Gastroesophageal sphincter (tissue), 4 donors: ENCODE results near the gene ATP2A3. TPM values are rescaled to one million over a fixed set of nuclear protein-coding genes. Genes with fewer than 3 reads are reported as not detected.

Source experiments
- ATAC-seq: fragments of 150-250 bp; one replicate; pipeline ENCODE4 v1.9.1; 2016; ENCODE audit warnings: mild to moderate bottlenecking, moderate library complexity
- H3K27ac ChIP-seq, 4 donors: fragments of 200-600 bp; sonication (generic) in 3 of 4; 1 replicate in 3 of 4; 2 replicates in 1 of 4; pipeline ENCODE4 v1.5.1; 2016 to 2019
- H3K27me3 ChIP-seq: fragments of 200-600 bp; sonication (generic); one replicate; pipeline ENCODE4 v1.5.1; 2019
- H3K36me3 ChIP-seq, 2 donors: fragments of 200-600 bp; sonication (generic); one replicate each; pipeline ENCODE4 v1.5.1; 2019; ENCODE audit warnings: control low read depth in 1 of 2
- H3K4me1 ChIP-seq, 3 donors: fragments of 200-600 bp; sonication (generic); 1 replicate in 2 of 3; 2 replicates in 1 of 3; pipeline ENCODE4 v1.5.1; 2016 to 2019; ENCODE audit warnings: control low read depth in 2 of 3
- H3K4me3 ChIP-seq, 2 donors: fragments of 200-600 bp; sonication (generic); one replicate each; pipeline ENCODE4 v1.5.1; 2019; ENCODE audit warnings: mild to moderate bottlenecking in 1 of 2, moderate library complexity in 1 of 2
- H3K9me3 ChIP-seq, 3 donors: fragments of 200-600 bp; sonication (generic); one replicate each; pipeline ENCODE4 v1.5.1; 2017 to 2019; ENCODE audit warnings: control low read depth in 2 of 3
- EP300 ChIP-seq: sonication (generic); formaldehyde crosslinking; IDR thresholded peaks from one replicate; pipeline ENCODE4 v1.6.1; 2017; ENCODE audit warnings: antibody characterized with exemption, mild to moderate bottlenecking
- POLR2A ChIP-seq, 2 donors: fragments of 450-650 bp; IDR thresholded peaks; one replicate each; pipeline ENCODE4 v1.6.1; 2017; ENCODE audit warnings: antibody characterized with exemption in 2 of 2, mild to moderate bottlenecking in 2 of 2, moderate library complexity in 1 of 2
- POLR2AphosphoS5 ChIP-seq: sonication (generic); formaldehyde crosslinking; IDR thresholded peaks from one replicate; pipeline ENCODE4 v1.6.1; 2017; ENCODE audit warnings: antibody characterized with exemption
- WGBS, 2 donors: methylation state at CpG; one replicate each; pipeline ENCODE4 v1.1.5; 2018; ENCODE audit warnings: low coverage in 1 of 2; 5-methylcytosine and 5-hydroxymethylcytosine counted together
- total RNA-seq, 4 donors: library from RNA; depleted of rRNA; stranded (reverse); fragments of >200 nt; gene quantifications; one replicate each; pipeline ENCODE4 v1.1.0, GENCODE V29; 2016
- TF ChIP-seq, protein P1 (sequence below), 4 experiments: fragments of 200-600 bp in 2 of 4; fragments of 450-650 bp in 2 of 4; sonication (generic) in 1 of 4; IDR thresholded peaks; one replicate each; pipeline ENCODE4 v1.5.1; 2017 to 2019; ENCODE audit warnings: antibody characterized with exemption in 4 of 4, mild to moderate bottlenecking in 2 of 4, moderate library complexity in 2 of 4

ATP2A3 gene
- total RNA-seq, 4 donors from 2014 or later = 5.9 to 35.9 (median 18.1) TPM

DNA sequence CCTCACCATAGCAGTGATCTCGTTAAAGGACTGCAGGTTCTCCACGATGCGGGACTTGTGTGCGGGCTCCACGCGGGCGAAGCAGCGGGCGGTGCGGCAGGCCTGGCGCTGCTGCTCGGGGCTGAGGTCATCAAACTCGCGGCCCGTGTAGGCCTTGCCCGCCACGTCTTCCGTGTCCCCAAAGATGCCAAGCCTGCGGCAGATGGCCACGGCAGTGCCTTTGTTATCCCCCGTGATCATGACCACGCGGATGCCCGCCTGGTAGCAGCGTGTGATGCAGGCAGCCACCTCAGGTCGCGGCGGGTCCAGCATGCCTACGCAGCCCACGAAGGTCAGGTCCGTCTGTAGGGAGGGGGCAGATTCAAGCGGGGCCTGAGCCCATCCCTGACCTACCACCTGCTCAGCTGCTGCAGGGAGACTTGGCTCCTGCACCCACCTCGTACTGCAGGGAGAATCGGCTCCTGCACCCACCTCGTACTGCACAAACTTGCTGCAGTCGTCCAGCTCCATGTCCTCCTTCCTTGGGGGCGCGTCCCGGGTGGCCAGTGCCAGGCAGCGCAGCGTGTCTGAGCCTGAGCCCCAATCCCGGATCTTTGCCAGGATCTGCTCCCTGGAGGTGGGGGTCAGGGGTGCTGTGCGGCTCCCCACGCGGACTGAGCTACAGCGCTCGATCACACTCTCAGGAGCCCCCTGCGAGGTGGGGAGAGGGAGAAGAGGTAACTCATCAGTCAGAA is 23.1 kb downstream of the ATP2A3 start:
- H3K27me3 ChIP-seq = no peaks in the 10 kb centered on the region
- peaks cover 0 to 43% of the 10 kb centered on the region in 2 donors for H3K36me3 ChIP-seq
- peaks cover 0 to 24% (median 0%) of the 10 kb centered on the region in 3 donors for H3K4me1 ChIP-seq
- WGBS, 2 donors = 71 to 88% methylated on average over 5 to 7 of the region's 48 CpGs
- no peaks in the 10 kb centered on the region for H3K9me3 ChIP-seq
- TF ChIP-seq, protein P1, sequence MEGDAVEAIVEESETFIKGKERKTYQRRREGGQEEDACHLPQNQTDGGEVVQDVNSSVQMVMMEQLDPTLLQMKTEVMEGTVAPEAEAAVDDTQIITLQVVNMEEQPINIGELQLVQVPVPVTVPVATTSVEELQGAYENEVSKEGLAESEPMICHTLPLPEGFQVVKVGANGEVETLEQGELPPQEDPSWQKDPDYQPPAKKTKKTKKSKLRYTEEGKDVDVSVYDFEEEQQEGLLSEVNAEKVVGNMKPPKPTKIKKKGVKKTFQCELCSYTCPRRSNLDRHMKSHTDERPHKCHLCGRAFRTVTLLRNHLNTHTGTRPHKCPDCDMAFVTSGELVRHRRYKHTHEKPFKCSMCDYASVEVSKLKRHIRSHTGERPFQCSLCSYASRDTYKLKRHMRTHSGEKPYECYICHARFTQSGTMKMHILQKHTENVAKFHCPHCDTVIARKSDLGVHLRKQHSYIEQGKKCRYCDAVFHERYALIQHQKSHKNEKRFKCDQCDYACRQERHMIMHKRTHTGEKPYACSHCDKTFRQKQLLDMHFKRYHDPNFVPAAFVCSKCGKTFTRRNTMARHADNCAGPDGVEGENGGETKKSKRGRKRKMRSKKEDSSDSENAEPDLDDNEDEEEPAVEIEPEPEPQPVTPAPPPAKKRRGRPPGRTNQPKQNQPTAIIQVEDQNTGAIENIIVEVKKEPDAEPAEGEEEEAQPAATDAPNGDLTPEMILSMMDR (IDR thresholded peaks at IDR 0.05) = no peak
- TF ChIP-seq POLR2A (IDR thresholded peaks at IDR 0.05) = no peak
- no peak for TF ChIP-seq POLR2AphosphoS5
- TF ChIP-seq EP300 = no peak
- H3K4me3 ChIP-seq = no peak overlapping the region
- no peak overlapping the region for H3K27ac ChIP-seq
- no peak for ATAC-seq

DNA sequence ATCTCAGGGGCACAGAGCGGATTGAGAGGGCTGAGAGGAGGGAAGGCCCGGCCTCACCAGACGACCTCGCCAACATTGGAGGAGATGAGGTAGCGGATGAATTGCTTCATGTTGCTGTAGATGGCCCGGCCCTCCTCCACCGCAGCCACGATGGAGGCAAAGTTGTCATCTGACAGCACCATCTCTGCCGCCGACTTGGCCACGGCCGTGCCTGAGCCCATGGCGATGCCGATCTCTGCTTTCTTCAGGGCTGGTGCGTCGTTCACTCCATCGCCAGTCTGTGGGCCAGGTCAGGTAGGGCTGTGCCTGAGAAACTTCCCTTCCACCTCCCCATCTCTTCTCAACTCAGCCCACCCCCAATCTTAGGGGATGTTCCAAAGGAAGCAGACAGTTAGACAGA is 26.9 kb downstream of the ATP2A3 start:
- no peaks in the 10 kb centered on the region for H3K4me1 ChIP-seq
- 80 to 100% methylated on average over 2 to 4 of the region's 17 CpGs for WGBS, 2 donors
- H3K36me3 ChIP-seq = peaks cover 0 to 45% of the 10 kb centered on the region in 2 donors
- H3K4me3 ChIP-seq = no peak overlapping the region
- no peaks in the 10 kb centered on the region for H3K27me3 ChIP-seq
- no peak overlapping the region for H3K27ac ChIP-seq
- H3K9me3 ChIP-seq = no peaks in the 10 kb centered on the region
- ATAC-seq = no peak
- TF ChIP-seq, protein P1 (IDR thresholded peaks at IDR 0.05) = no peak
- no peak for TF ChIP-seq POLR2AphosphoS5
- no peak for TF ChIP-seq POLR2A (IDR thresholded peaks at IDR 0.05)
- no peak for TF ChIP-seq EP300

DNA sequence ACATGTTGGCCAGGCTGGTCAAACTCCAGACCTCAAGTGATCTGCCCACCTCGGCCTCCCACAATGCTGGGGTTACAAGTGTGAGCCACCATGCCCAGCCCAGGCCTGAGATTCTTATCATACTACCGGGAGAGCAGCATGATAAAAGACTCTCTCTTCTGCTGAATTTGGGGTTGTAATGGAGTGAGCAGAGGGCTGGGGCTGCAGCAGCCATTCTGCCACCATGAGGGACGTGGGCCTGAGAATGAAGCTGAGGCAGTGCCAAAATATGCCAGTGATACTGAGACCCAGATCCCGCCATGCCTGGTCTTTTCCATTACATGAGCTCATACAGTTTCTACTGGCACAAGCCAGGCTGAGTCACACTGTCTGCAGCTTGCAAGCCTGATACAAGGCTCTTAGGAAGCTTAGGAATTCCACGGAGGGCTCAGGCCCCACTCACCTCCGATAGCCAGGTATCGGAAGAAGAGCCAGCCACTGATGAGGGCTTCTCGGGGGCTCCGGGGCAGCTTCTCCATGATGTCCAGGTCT is 28.3 kb downstream of the ATP2A3 start:
- Histone ChIP-seq H3K9me3 (no peaks in the 10 kb centered on the region), H3K4me1 (no peaks in the 10 kb centered on the region), H3K4me3 (no peak overlapping the region), H3K27me3 (no peaks in the 10 kb centered on the region), H3K36me3 (peaks cover 0 to 33% of the 10 kb centered on the region in 2 donors), H3K27ac (no peak overlapping the region)
- TF ChIP-seq POLR2AphosphoS5 (no peak), POLR2A (IDR thresholded peaks at IDR 0.05) (no peak), EP300 (no peak)
- TF ChIP-seq, protein P1 (IDR thresholded peaks at IDR 0.05) = no peak
- ATAC-seq = no peak
- no CpG with 5 or more reads among the region's 9 CpGs for WGBS, 2 donors

DNA sequence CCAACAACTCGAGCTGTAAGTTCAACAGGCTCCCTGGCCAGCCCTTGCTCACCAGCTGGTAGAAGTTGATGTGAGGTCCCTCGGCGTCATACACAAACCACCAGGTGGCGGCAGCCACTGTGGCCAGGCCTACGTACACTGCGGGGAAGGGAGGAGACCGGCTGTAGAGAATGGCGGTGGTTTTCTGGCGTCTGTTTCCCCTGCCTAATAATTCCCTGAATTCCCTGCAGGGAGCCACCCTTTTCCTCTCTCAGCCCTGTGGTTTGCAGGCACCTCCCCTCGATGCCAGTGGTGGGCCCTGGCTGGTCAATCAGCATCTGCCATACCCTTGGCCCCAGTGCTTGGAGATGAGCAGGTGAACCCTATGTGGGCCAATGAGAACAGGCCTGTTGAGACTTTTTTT is 29.1 kb downstream of the ATP2A3 start:
- TF ChIP-seq EP300 = no peak
- TF ChIP-seq, protein P1 (IDR thresholded peaks at IDR 0.05) = peak in 3 of 4 experiments; percentile 51 to 77 (median 72)
- H3K27ac ChIP-seq = no peak overlapping the region
- no peaks in the 10 kb centered on the region for H3K9me3 ChIP-seq
- peak; percentile 71 for ATAC-seq
- 15% methylated on average over 6 of the region's 10 CpGs; no CpG with 5 or more reads in 1 of the 2 donors for WGBS, 2 donors
- H3K4me1 ChIP-seq = no peaks in the 10 kb centered on the region
- no peaks in the 10 kb centered on the region for H3K27me3 ChIP-seq
- peaks cover 0 to 31% of the 10 kb centered on the region in 2 donors for H3K36me3 ChIP-seq
- no peak overlapping the region for H3K4me3 ChIP-seq

DNA sequence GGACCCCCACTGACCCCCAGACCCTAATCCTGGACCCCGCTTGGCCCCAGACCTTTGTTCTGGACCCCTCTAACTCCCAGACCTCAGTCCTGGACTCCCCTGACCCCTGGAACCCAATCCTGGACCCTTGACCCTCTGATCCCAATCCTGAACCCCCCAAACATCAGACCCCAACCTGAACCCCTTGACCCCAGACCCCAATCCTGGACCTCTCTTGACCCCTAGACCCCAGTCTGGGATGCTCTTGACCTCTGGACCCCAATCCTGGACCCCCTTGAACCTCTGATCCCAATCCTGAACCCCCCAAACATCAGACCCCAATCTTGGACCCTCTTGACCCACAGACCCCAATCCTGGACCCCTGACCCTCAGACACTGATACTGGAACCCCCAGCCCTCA is 34.5 kb downstream of the ATP2A3 start:
- no peaks in the 10 kb centered on the region for H3K9me3 ChIP-seq
- H3K4me1 ChIP-seq = peaks cover 0 to 6% (median 0%) of the 10 kb centered on the region in 3 donors
- peaks cover 0 to 10% of the 10 kb centered on the region in 2 donors for H3K36me3 ChIP-seq
- no peak overlapping the region for H3K4me3 ChIP-seq
- ATAC-seq = no peak
- no peak for TF ChIP-seq POLR2AphosphoS5
- TF ChIP-seq, protein P1 (IDR thresholded peaks at IDR 0.05) = no peak
- TF ChIP-seq EP300 = no peak
- no peak for TF ChIP-seq POLR2A (IDR thresholded peaks at IDR 0.05)
- 88% methylated on average over 1 of the region's 1 CpG; no CpG with 5 or more reads in 1 of the 2 donors for WGBS, 2 donors
- no peak overlapping the region for H3K27ac ChIP-seq
- H3K27me3 ChIP-seq = no peaks in the 10 kb centered on the region
